Measurements from ENCODE around the gene FOXQ1.
A peak's percentile ranks its signal among the peaks of the same experiment; 100 is the strongest.

Gene FOXQ1, protein sequence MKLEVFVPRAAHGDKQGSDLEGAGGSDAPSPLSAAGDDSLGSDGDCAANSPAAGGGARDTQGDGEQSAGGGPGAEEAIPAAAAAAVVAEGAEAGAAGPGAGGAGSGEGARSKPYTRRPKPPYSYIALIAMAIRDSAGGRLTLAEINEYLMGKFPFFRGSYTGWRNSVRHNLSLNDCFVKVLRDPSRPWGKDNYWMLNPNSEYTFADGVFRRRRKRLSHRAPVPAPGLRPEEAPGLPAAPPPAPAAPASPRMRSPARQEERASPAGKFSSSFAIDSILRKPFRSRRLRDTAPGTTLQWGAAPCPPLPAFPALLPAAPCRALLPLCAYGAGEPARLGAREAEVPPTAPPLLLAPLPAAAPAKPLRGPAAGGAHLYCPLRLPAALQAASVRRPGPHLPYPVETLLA

GRCh38 chr6:1311400-1312202 lies at the start of gene FOXQ1:
FOXQ1 (plus strand) TSS chr6:1312098; CDS start chr6:1312705, 607 bp downstream.
- peak; percentile 72 for DNase-seq (ENCODE audit: low spot score)

- DNase-seq (ENCODE audit: low spot score) = no peak
Measured at GRCh38 chr6:1262704-1263038, 49.2 kb upstream of the FOXQ1 start.

GRCh38 chr6:1263039-1263849 lies 48.7 kb upstream of the FOXQ1 start:
- peak; percentile 31 for DNase-seq (ENCODE audit: low spot score)

GRCh38 chr6:1263850-1264377 lies 48.0 kb upstream of the FOXQ1 start:
- DNase-seq (ENCODE audit: low spot score) = no peak

DNA sequence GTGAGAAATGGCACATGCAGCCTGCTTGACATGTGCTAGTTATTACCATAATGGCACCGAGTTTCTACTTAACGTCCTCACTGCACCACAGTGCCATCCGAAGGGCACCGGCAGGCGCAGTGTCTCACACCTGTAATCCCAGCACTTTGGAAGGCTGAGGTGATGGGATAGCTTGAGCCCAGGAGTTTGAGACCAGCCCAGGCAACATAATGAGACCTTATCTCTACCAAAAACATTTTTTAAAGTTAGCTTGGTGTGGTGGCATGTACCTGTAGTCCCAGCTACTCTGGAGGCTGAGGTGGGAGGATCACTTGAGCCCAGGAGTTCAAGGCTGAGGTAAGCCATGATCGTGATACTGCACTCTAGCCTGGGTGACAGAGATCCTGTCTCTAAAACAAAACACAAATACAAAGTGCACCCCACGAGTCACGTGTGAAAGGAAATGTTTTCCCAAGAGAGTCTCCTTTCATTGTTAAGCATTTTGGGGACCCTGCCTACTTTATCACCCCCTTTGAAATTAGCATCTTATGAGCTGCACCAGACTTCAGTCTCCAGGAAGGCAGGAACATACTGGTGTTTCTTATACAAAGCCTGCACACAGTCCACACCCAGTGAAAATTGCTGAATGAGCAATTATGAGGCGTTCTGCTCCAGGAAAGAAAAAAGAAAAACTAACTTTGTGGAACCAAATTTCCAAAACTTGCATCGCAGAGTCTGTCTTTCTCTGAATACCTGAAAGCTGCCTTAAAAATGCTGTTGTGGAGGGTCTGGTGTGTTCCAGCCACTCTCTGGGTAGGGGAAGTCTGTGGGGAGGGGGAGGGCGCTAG lies 47.1 kb upstream of the FOXQ1 start:
- no peak for DNase-seq (ENCODE audit: low spot score)

DNA sequence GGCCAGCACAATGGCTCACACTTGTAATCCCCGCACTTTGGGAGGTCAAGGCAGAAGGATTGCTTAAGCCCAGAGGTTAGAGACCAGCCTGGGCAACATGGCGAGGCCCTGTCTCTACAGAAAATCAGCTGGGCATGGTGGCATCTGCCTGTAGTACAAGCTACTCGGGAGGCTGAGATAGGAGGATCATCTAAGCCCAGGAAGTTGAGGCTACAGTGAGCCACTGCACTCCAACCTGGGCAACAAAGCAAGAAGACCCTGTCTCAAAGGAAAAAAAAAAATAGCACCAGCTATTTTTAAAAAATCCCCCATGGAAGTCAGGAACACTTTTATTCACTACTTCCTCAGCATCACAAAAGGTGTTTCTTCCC lies 45.2 kb upstream of the FOXQ1 start:
- DNase-seq (ENCODE audit: low spot score) = no peak

GRCh38 chr6:1267057-1267732 lies 44.7 kb upstream of the FOXQ1 start:
- no peak for DNase-seq (ENCODE audit: low spot score)

- no peak for DNase-seq (ENCODE audit: low spot score)
Measured at GRCh38 chr6:1267790-1268762, 43.8 kb upstream of the FOXQ1 start.

GRCh38 chr6:1271071-1271763 lies 40.7 kb upstream of the FOXQ1 start:
- no peak for DNase-seq (ENCODE audit: low spot score)

DNA sequence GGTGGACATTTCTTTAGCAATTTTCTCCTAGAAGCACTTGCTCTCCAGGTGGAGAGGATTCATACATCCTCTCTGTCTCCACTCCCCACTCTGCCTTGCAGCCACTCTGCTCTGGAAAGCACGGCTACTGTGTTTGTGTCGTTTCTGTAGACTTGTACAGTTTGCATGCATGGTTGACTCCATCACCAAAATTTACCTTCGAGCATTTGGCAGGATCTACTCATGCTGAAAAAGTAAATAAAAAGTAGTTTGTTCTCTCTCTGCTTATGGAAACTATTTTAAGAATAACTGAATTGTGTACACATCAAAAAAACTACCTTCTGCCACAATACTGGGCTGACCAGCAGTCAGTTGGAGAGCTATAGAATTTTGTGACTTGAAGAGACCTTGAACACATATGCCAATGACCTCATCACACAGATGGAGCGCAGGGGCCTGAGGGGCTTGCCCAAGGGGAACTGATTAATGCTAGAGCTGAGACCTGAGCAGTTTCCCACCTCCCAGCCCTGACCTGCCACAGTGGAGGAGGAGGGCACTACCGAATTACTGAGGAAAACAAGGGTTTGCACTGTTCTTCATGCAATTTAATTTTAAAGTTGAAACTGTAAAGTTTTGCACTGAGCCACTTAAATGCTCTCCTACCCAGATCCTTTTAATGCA lies 33.7 kb upstream of the FOXQ1 start:
- no peak for DNase-seq (ENCODE audit: low spot score)

DNA sequence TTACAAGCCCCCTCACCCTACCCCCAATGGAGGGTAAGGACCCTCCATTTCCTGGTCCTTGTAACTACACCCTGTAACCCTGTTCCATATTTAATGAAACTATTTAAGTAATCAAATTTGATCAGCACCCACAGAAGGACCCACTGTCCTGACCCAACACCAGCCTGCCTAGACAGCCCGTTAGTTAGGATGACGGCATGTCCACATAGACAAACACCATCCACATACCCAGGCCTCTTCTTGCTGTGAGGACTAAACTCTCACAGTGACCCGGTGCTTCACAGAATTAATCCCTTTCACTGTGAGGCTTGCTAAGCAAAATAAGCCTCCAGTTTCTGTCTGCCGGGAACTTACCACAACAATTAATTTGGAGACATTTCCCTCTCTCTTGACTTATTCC lies 32.8 kb upstream of the FOXQ1 start:
- DNase-seq (ENCODE audit: low spot score) = no peak

GRCh38 chr6:1280666-1281300 lies 31.1 kb upstream of the FOXQ1 start:
- no peak for DNase-seq (ENCODE audit: low spot score)

GRCh38 chr6:1281746-1282145 lies 30.2 kb upstream of the FOXQ1 start:
- no peak for DNase-seq (ENCODE audit: low spot score)

DNA sequence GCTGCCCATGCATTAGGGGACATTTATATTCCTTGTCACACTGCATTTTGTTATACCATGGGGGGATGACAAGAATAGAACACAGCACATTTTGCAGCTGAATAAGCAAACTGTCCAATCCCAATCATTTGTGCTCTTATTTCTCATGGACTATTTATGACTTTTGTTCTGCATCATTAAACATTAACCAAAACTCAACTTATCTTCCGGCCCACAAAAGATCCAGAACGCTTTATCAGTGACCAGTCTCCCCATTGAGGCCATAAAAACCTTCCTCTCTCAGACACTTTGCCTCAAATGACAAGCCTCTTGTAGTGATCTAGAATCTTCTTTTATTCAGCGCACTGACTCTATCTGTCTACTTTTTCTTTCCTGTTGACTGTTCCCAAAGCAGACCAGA lies 28.4 kb upstream of the FOXQ1 start:
- DNase-seq (ENCODE audit: low spot score) = no peak

GRCh38 chr6:1285556-1285955 lies 26.3 kb upstream of the FOXQ1 start:
- DNase-seq (ENCODE audit: low spot score) = no peak

- DNase-seq (ENCODE audit: low spot score) = no peak
Measured at GRCh38 chr6:1285956-1286355, 25.9 kb upstream of the FOXQ1 start.

DNA sequence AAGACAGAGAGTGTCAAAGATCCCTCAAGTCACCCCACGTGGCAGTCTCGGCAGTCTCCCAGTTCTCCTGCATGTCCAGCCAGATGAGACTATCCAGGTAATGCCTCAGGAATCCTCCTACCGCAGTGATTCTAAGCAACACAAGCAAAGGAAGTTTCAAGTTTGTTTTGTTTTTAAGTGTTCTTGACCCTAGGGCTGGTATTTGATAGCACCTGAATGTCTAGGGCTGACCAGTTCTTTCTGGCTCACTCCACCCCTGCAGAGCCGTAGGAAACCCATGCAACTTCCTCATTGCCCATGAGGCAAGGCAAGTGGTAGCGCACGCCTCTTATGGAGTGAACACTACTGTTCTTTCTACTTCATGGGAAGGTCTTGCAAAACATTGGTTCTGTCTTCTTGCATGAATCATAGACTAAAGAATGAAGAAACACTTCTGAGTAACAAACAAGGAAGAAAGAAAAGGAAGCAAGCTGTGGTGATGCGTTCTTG lies 24.8 kb upstream of the FOXQ1 start:
- no peak for DNase-seq (ENCODE audit: low spot score)

GRCh38 chr6:1290086-1290485 lies 21.8 kb upstream of the FOXQ1 start:
- no peak for DNase-seq (ENCODE audit: low spot score)
